ENCODE data around the gene F2. TPM values are rescaled to one million over a fixed set of nuclear protein-coding genes. Genes with fewer than 3 reads are reported as not detected.

Gene F2
- total RNA-seq, 6 donors from 2014 or later = 0.37 to 0.40 TPM; not detected in 4

DNA sequence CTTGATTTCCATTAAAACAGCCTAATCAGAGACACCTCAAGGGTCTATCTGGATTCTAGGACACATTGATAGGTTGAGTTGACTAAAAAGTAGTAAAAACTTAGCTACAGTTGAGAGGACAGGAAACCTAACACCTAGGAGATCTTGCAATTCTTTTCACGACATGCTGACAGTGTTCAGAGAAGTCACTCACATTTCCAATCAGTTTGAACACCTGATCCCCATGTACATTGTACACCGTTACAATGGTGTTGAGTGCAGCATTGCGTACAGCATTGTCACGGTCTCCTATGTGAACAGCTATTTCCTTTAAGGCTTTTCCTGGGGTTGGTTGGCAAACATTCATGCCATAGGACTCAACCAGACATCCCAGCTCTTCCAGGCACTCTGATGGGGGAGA is 42.8 kb downstream of the F2 start:
- peaks cover 19 to 90% (median 64%) of the 10 kb centered on the region in 4 donors for H3K36me3 ChIP-seq
- no peak overlapping the region for H3K4me3 ChIP-seq
- DNase-seq (no peak), ATAC-seq (ENCODE audit: low FRiP score in 2 of 2) (no peak)
- WGBS, 2 donors = 85 to 86% methylated on average over 4 of the region's 4 CpGs
- TF ChIP-seq, protein P1, sequence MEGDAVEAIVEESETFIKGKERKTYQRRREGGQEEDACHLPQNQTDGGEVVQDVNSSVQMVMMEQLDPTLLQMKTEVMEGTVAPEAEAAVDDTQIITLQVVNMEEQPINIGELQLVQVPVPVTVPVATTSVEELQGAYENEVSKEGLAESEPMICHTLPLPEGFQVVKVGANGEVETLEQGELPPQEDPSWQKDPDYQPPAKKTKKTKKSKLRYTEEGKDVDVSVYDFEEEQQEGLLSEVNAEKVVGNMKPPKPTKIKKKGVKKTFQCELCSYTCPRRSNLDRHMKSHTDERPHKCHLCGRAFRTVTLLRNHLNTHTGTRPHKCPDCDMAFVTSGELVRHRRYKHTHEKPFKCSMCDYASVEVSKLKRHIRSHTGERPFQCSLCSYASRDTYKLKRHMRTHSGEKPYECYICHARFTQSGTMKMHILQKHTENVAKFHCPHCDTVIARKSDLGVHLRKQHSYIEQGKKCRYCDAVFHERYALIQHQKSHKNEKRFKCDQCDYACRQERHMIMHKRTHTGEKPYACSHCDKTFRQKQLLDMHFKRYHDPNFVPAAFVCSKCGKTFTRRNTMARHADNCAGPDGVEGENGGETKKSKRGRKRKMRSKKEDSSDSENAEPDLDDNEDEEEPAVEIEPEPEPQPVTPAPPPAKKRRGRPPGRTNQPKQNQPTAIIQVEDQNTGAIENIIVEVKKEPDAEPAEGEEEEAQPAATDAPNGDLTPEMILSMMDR (IDR thresholded peaks at IDR 0.05) = no peak
- TF ChIP-seq EP300 (IDR thresholded peaks at IDR 0.05) = no peak
- no peak for TF ChIP-seq POLR2AphosphoS5 (IDR thresholded peaks at IDR 0.05)
- TF ChIP-seq POLR2A (IDR thresholded peaks at IDR 0.05) = no peak
- H3K4me1 ChIP-seq = no peaks in the 10 kb centered on the region
- no peak overlapping the region for H3K27ac ChIP-seq
- no peaks in the 10 kb centered on the region for H3K9me3 ChIP-seq
- H3K27me3 ChIP-seq = no peaks in the 10 kb centered on the region

DNA sequence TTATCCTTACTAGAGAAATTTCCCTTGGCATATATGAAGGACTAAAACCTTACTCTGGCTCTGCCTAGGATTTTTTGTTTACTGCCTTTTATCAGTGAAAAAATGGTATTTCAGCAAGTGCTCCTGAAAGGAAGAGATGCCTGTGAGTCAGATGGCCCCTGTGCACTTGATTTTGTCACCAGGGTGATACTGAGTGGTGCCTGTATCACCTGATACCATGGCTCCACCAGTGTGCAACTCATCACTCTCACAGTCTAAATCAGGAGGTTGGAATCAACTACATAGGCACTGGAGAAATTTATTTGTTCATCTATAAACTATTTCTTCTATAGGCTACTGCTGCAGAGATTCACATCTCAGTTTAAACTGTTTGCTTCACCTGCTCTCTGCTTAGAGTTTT is 43.2 kb downstream of the F2 start:
- TF ChIP-seq EP300 (IDR thresholded peaks at IDR 0.05) (no peak), POLR2A (IDR thresholded peaks at IDR 0.05) (no peak), POLR2AphosphoS5 (IDR thresholded peaks at IDR 0.05) (no peak)
- TF ChIP-seq, protein P1 (IDR thresholded peaks at IDR 0.05) = no peak
- Histone ChIP-seq H3K36me3 (peaks cover 15 to 90% (median 62%) of the 10 kb centered on the region in 4 donors), H3K9me3 (no peaks in the 10 kb centered on the region), H3K4me1 (no peaks in the 10 kb centered on the region), H3K27ac (no peak overlapping the region), H3K4me3 (no peak overlapping the region), H3K27me3 (no peaks in the 10 kb centered on the region)
- DNase-seq (no peak), ATAC-seq (ENCODE audit: low FRiP score in 2 of 2) (no peak)

DNA sequence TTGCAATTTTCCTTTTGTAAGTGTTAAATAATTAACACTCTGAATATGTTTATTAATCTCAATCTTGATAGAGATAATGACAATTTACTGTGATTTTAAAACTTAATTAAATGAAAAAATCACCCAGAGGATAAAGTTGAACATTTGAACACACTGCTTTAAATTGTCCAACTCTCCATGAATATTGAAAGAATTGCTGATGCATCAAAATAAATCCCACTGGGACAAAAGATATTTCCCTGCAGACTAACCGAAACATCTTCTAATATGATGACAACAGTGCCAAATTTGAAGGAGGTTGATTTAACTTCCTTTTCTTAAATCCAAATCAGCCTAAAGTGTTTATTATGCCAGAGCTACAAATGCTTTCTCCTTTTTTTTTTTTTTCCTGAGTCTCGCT is 47.6 kb downstream of the F2 start:
- Histone ChIP-seq H3K4me1 (no peaks in the 10 kb centered on the region), H3K4me3 (no peak overlapping the region), H3K27me3 (no peaks in the 10 kb centered on the region), H3K27ac (no peak overlapping the region), H3K36me3 (peaks cover 0 to 84% (median 61%) of the 10 kb centered on the region in 4 donors), H3K9me3 (no peaks in the 10 kb centered on the region)
- TF ChIP-seq POLR2A (IDR thresholded peaks at IDR 0.05) (no peak), EP300 (IDR thresholded peaks at IDR 0.05) (no peak), POLR2AphosphoS5 (IDR thresholded peaks at IDR 0.05) (no peak)
- TF ChIP-seq, protein P1 (IDR thresholded peaks at IDR 0.05) = no peak
- ATAC-seq (ENCODE audit: low FRiP score in 2 of 2) = no peak
- no peak for DNase-seq
- 91 to 93% methylated on average over 2 of the region's 2 CpGs for WGBS, 2 donors

DNA sequence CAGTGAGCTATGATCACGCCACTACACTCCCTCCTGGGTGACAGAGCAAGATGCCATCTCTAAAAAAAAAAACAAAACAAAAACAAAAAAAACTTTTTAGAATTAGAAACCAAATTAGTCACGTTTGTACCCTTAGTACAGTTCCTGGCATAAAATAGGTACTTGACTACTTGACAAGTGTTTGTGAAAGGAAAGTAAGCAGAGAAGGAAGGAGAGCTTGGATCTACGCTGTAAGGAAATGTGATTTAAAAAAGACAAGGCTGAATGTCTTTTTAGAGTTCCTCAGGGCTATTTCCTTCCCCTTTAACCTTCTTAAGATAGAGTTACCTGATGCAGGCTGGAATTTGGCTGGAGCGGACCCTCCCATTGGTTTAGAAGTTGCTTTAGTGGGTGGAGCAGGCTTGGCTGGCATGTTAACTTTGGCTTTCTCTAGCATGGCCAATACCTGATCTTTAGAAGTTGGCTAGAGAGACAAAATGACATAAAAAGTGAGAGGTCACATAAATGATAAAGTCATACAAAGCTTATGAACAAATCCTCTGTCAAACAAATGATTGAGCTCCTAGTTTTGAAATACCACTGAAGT is 50.7 kb downstream of the F2 start:
- DNase-seq (no peak), ATAC-seq (ENCODE audit: low FRiP score in 2 of 2) (no peak)
- TF ChIP-seq, protein P1 (IDR thresholded peaks at IDR 0.05) = no peak
- TF ChIP-seq POLR2A (IDR thresholded peaks at IDR 0.05) (no peak), POLR2AphosphoS5 (IDR thresholded peaks at IDR 0.05) (no peak), EP300 (IDR thresholded peaks at IDR 0.05) (no peak)
- H3K9me3 ChIP-seq = no peaks in the 10 kb centered on the region
- H3K27me3 ChIP-seq = no peaks in the 10 kb centered on the region
- H3K4me1 ChIP-seq = no peaks in the 10 kb centered on the region
- 75 to 82% methylated on average over 4 of the region's 4 CpGs for WGBS, 2 donors
- H3K27ac ChIP-seq = peak overlapping the region in 2 of 4 donors; percentile 9 to 46
- no peak overlapping the region for H3K4me3 ChIP-seq
- H3K36me3 ChIP-seq = peaks cover 0 to 73% (median 55%) of the 10 kb centered on the region in 4 donors

DNA sequence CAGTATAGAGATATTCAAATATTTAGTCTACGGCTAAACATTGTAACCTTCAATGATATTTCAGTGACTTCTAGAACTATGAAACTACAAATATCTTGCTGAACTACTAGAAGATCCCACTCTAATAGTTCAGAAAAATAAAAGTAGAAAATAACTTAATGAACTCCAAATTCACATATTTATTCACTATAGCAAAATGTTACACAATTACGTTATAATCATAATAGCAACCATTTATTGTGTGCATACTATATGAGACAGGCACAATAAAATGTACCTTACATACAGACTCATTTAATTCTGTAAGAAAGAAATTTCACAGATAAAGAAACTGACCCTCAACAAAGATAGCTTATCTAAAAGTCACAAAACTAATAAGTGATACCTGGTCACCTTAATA is 57.9 kb downstream of the F2 start:
- H3K4me3 ChIP-seq = no peak overlapping the region
- no peak for DNase-seq
- no peaks in the 10 kb centered on the region for H3K27me3 ChIP-seq
- no peak overlapping the region for H3K27ac ChIP-seq
- no peaks in the 10 kb centered on the region for H3K4me1 ChIP-seq
- no peak for ATAC-seq (ENCODE audit: low FRiP score in 2 of 2)
- WGBS, 2 donors = 97 to 100% methylated on average over 2 of the region's 2 CpGs
- no peaks in the 10 kb centered on the region for H3K9me3 ChIP-seq
- TF ChIP-seq, protein P1 (IDR thresholded peaks at IDR 0.05) = no peak
- TF ChIP-seq EP300 (IDR thresholded peaks at IDR 0.05) (no peak), POLR2AphosphoS5 (IDR thresholded peaks at IDR 0.05) (no peak), POLR2A (IDR thresholded peaks at IDR 0.05) (no peak)
- H3K36me3 ChIP-seq = peaks cover 12 to 80% (median 56%) of the 10 kb centered on the region in 4 donors
